Naive thymus-derived CD8-positive, alpha-beta T cell (primary cell): Measurements from ENCODE around the gene TUT4. TPM values are rescaled to one million over a fixed set of nuclear protein-coding genes. Genes with fewer than 3 reads are reported as not detected.

Experiments
- ATAC-seq, 2 donors: fragments of 150-1000 bp; cut with Tn5 transposase in 1 of 2; sonication (Bioruptor Pico), chemical (Tn5 transposase) in 1 of 2; 1 replicate in 1 of 2; 2 replicates in 1 of 2; pipeline ENCODE4 v1.10.0; 2021; ENCODE audit warnings: mild to moderate bottlenecking in 2 of 2, moderate library complexity in 2 of 2
- POLR2A ChIA-PET: fragments of 350-600 bp; sonication (Branson Sonifier 250); formaldehyde crosslinking; loops from one replicate; lab custom pipeline; 2021; ENCODE audit warnings: antibody characterized with exemption; lab: Charles Lee
- DNase-seq, 10 donors: peaks; one replicate each; pipeline versions ENCODE4 v3.0.0 to v3.0.0-alpha.2; 2020 to 2022
- H3K27ac Mint-ChIP-seq, 10 donors: one replicate each; pipeline ENCODE4 v1.8.0; 2020 to 2022; ENCODE audit warnings: mild to moderate bottlenecking in 10 of 10, mixed read lengths in 10 of 10, moderate library complexity in 4 of 10, inconsistent platforms in 1 of 10
- H3K27me3 Mint-ChIP-seq, 5 donors: one replicate each; pipeline ENCODE4 v1.8.0; 2021 to 2022; ENCODE audit warnings: mixed read lengths in 5 of 5
- H3K36me3 Mint-ChIP-seq, 3 donors: one replicate each; pipeline ENCODE4 v1.8.0; 2020 to 2022; ENCODE audit warnings: mixed read lengths in 3 of 3, mild to moderate bottlenecking in 2 of 3, inconsistent platforms in 1 of 3
- H3K4me1 Mint-ChIP-seq, 4 donors: one replicate each; pipeline ENCODE4 v1.8.0; 2021 to 2022; ENCODE audit warnings: mixed read lengths in 4 of 4
- H3K4me3 Mint-ChIP-seq, 10 donors: one replicate each; pipeline ENCODE4 v1.8.0; 2020 to 2022; ENCODE audit warnings: mild to moderate bottlenecking in 10 of 10, mixed read lengths in 10 of 10, moderate library complexity in 6 of 10, inconsistent platforms in 1 of 10
- H3K9me3 Mint-ChIP-seq, 9 donors: one replicate each; pipeline ENCODE4 v1.8.0; 2020 to 2022; ENCODE audit warnings: mixed read lengths in 9 of 9, mild to moderate bottlenecking in 3 of 9, inconsistent platforms in 1 of 9, moderate library complexity in 1 of 9
- polyA plus RNA-seq, 3 donors: library from polyadenylated mRNA; unstranded; fragments of 300-500 nt; fragmentation: Illumina TruSeq; gene quantifications; one replicate each; pipeline ENCODE4 v1.2.3, GENCODE V29; 2021
- total RNA-seq, 8 experiments: library from RNA in 2 of 8; stranded (reverse) in 2 of 8; gene quantifications; one replicate each; pipeline ENCODE4 v1.2.3 and lab custom pipeline; 2021 to 2026

TUT4 gene
- total RNA-seq = 100 to 1,000 TPM; 171 to 178 TPM
- 10 to 100 TPM; 31.6 to 40.9 (median 32.7) TPM for polyA plus RNA-seq
- 61.7 to 198 (median 168) reads per million in 6 experiments for total RNA-seq (lab: John Stamatoyannopoulos, UW)

GRCh38 chr1:52552505-52553361, at the start of gene TUT4:
Gene TUT4 (minus strand): TSS chr1:52553092. CDS start chr1:52526280, 26,812 bp downstream.
- Mint-ChIP-seq H3K9me3 (no peaks in the 10 kb centered on the region), H3K27me3 (no peaks in the 10 kb centered on the region), H3K4me3 (peak within 1 kb of the TSS in 8 of 10 donors; percentile 62 to 86 (median 78)), H3K36me3 (no peaks in the 10 kb centered on the region), H3K4me1 (peaks cover 21 to 40% (median 38%) of the 10 kb centered on the region in 4 donors), H3K27ac (peak within 1 kb of the TSS; percentile 72 to 95 (median 87))
- DNase-seq (peak in 7 of 10 donors; percentile 61 to 88 (median 70)), ATAC-seq (peak; percentile 51 to 55)
- POLR2A ChIA-PET = interaction anchor here (0.5 to 2.6 kb wide), 33 partner anchors 11 to 673 kb away, joined by 3 to 67 read pairs (median 5); partner anchors contain the start of genes CC2D1B, GPX7, ORC1 and PRPF38A

- ATAC-seq (peak; percentile 83 to 86), DNase-seq (peak; percentile 43 to 82 (median 64))
- Mint-ChIP-seq H3K4me1 (peaks cover 26 to 55% (median 53%) of the 10 kb centered on the region in 4 donors), H3K27ac (peak within 1 kb of the TSS; percentile 84 to 97 (median 96)), H3K9me3 (no peaks in the 10 kb centered on the region), H3K4me3 (peak within 1 kb of the TSS; percentile 72 to 92 (median 89)), H3K36me3 (peaks cover 0 to 16% (median 3%) of the 10 kb centered on the region in 3 donors), H3K27me3 (no peaks in the 10 kb centered on the region)
- POLR2A ChIA-PET = interaction anchor here (0.6 to 3.3 kb wide), 15 partner anchors 9 to 236 kb away, joined by 3 to 36 read pairs (median 4); partner anchors contain the start of genes SHISAL2A and TUT4
Measured at GRCh38 chr1:52601991-52602855, 49.3 kb upstream of the TUT4 start, which contains the start of gene GPX7. Gene GPX7 (plus strand): TSS chr1:52602371. CDS start chr1:52602410, 39 bp downstream.

GRCh38 chr1:52601519-52601918, 48.6 kb upstream of the TUT4 start:
- Mint-ChIP-seq H3K4me3 (peak overlapping the region; percentile 62 to 90 (median 84)), H3K27me3 (no peaks in the 10 kb centered on the region), H3K4me1 (peaks cover 26 to 53% (median 51%) of the 10 kb centered on the region in 4 donors), H3K36me3 (peaks cover 0 to 9% (median 0%) of the 10 kb centered on the region in 3 donors), H3K27ac (peak overlapping the region; percentile 77 to 94 (median 92)), H3K9me3 (no peaks in the 10 kb centered on the region)
- DNase-seq = no peak
- no peak for ATAC-seq
- POLR2A ChIA-PET = interaction anchor here (0.6 to 3.3 kb wide), 12 partner anchors 9 to 235 kb away, joined by 3 to 36 read pairs (median 4); partner anchors contain the start of genes SHISAL2A and TUT4

- no peaks in the 10 kb centered on the region for H3K27me3 Mint-ChIP-seq
- DNase-seq (no peak), ATAC-seq (no peak)
- H3K9me3 Mint-ChIP-seq = no peaks in the 10 kb centered on the region
- H3K4me3 Mint-ChIP-seq = peak overlapping the region in 4 of 10 donors; percentile 2 to 62 (median 38)
- H3K27ac Mint-ChIP-seq = peak overlapping the region in 9 of 10 donors; percentile 31 to 92 (median 63)
- peaks cover 24 to 44% (median 43%) of the 10 kb centered on the region in 4 donors for H3K4me1 Mint-ChIP-seq
- POLR2A ChIA-PET = interaction anchor here (1.1 to 3.3 kb wide), 6 partner anchors 14 to 47 kb away, joined by 3 to 36 read pairs (median 10); partner anchors contain the start of genes SHISAL2A and TUT4
- H3K36me3 Mint-ChIP-seq = peaks cover 0 to 6% (median 0%) of the 10 kb centered on the region in 3 donors
Measured at GRCh38 chr1:52600533-52601179, 47.8 kb upstream of the TUT4 start.

- Mint-ChIP-seq H3K27me3 (no peaks in the 10 kb centered on the region), H3K9me3 (no peaks in the 10 kb centered on the region), H3K36me3 (peaks cover 0 to under 1% (median 0%) of the 10 kb centered on the region in 3 donors), H3K4me3 (peak overlapping the region in 1 of 10 donors; percentile 39), H3K27ac (no peak overlapping the region), H3K4me1 (peaks cover 17 to 30% (median 29%) of the 10 kb centered on the region in 4 donors)
- DNase-seq (no peak), ATAC-seq (no peak)
- POLR2A ChIA-PET = interaction anchor here (0.7 to 3.3 kb wide), 4 partner anchors 34 to 46 kb away, joined by 3 to 36 read pairs (median 5); partner anchors contain the start of genes SHISAL2A and TUT4
Measured at GRCh38 chr1:52599236-52599635, 46.3 kb upstream of the TUT4 start.

- ATAC-seq = no peak
- H3K4me1 Mint-ChIP-seq = peaks cover 12 to 25% (median 24%) of the 10 kb centered on the region in 4 donors
- H3K27me3 Mint-ChIP-seq = no peaks in the 10 kb centered on the region
- H3K9me3 Mint-ChIP-seq = no peaks in the 10 kb centered on the region
- no peak for DNase-seq
- no peak overlapping the region for H3K4me3 Mint-ChIP-seq
- H3K27ac Mint-ChIP-seq = no peak overlapping the region
- no peaks in the 10 kb centered on the region for H3K36me3 Mint-ChIP-seq
- POLR2A ChIA-PET = interaction anchor here (0.7 to 1.1 kb wide), 2 partner anchors 44 to 46 kb away, joined by 4 to 6 read pairs; partner anchors contain the start of gene TUT4
Measured at GRCh38 chr1:52598729-52599128, 45.8 kb upstream of the TUT4 start.

GRCh38 chr1:52597912-52598311, 45.0 kb upstream of the TUT4 start:
- Mint-ChIP-seq H3K27me3 (no peaks in the 10 kb centered on the region), H3K4me3 (no peak overlapping the region), H3K27ac (peak overlapping the region in 3 of 10 donors; percentile 23 to 70 (median 51)), H3K36me3 (no peaks in the 10 kb centered on the region), H3K9me3 (no peaks in the 10 kb centered on the region), H3K4me1 (peaks cover 7 to 17% (median 16%) of the 10 kb centered on the region in 4 donors)
- DNase-seq (no peak), ATAC-seq (no peak)
- POLR2A ChIA-PET = no interaction called here

GRCh38 chr1:52595061-52595460, 42.2 kb upstream of the TUT4 start:
- H3K27me3 Mint-ChIP-seq = no peaks in the 10 kb centered on the region
- no peaks in the 10 kb centered on the region for H3K36me3 Mint-ChIP-seq

GRCh38 chr1:52593495-52593894, 40.6 kb upstream of the TUT4 start:
- Mint-ChIP-seq H3K27ac (peak overlapping the region in 1 of 10 donors; percentile 9), H3K9me3 (no peaks in the 10 kb centered on the region), H3K4me3 (no peak overlapping the region), H3K36me3 (no peaks in the 10 kb centered on the region), H3K4me1 (peaks cover 0 to 9% (median 4%) of the 10 kb centered on the region in 4 donors), H3K27me3 (no peaks in the 10 kb centered on the region)
- ATAC-seq = no peak
- DNase-seq = no peak
- POLR2A ChIA-PET = interaction anchor here (1.4 kb wide), 1 partner anchor 41 kb away, joined by 3 read pairs; no protein-coding TSS in a partner anchor

More at GRCh38 chr1:52595061-52595460, 42.2 kb upstream of the TUT4 start:
- no peak overlapping the region for H3K4me3 Mint-ChIP-seq
- POLR2A ChIA-PET = interaction anchor here (0.9 kb wide), 1 partner anchor 42 kb away, joined by 3 read pairs; the partner anchor contains the start of gene TUT4
- ATAC-seq (no peak), DNase-seq (no peak)
- no peaks in the 10 kb centered on the region for H3K9me3 Mint-ChIP-seq
- no peak overlapping the region for H3K27ac Mint-ChIP-seq
- peaks cover 0 to 6% (median 4%) of the 10 kb centered on the region in 4 donors for H3K4me1 Mint-ChIP-seq

GRCh38 chr1:52592637-52593323, 39.9 kb upstream of the TUT4 start:
- peak overlapping the region in 1 of 10 donors; percentile 28 for H3K27ac Mint-ChIP-seq
- no peak overlapping the region for H3K4me3 Mint-ChIP-seq
- H3K27me3 Mint-ChIP-seq = no peaks in the 10 kb centered on the region
- ATAC-seq = no peak
- H3K36me3 Mint-ChIP-seq = no peaks in the 10 kb centered on the region
- POLR2A ChIA-PET = interaction anchor here (0.7 to 1.4 kb wide), 2 partner anchors 9 to 42 kb away, joined by 3 read pairs; no protein-coding TSS in a partner anchor
- DNase-seq = no peak
- no peaks in the 10 kb centered on the region for H3K9me3 Mint-ChIP-seq
- H3K4me1 Mint-ChIP-seq = peaks cover 0 to 11% (median 2%) of the 10 kb centered on the region in 4 donors
